Natural killer cell (primary cell): ENCODE measurements around the gene CALHM5. TPM values are rescaled to one million over a fixed set of nuclear protein-coding genes. Genes with fewer than 3 reads are reported as not detected.

Experiments
- ATAC-seq, 3 donors: fragments of 150-1000 bp in 2 of 3; fragments of 200-7000 bp in 1 of 3; cut with Tn5 transposase; 1 replicate in 1 of 3; 2 replicates in 2 of 3; pipeline ENCODE4 v1.10.0; 2021; ENCODE audit warnings: mild to moderate bottlenecking in 2 of 3, moderate library complexity in 2 of 3
- DNase-seq, 2 donors: peaks; one replicate each; pipeline versions ENCODE4 v3.0.0 to v3.0.0-alpha.2; 2013 to 2021; ENCODE audit warnings: mixed read lengths in 1 of 2
- H3K27ac ChIP-seq: one replicate; pipeline ENCODE4 v1.5.1; 2013; ENCODE audit warnings: mild to moderate bottlenecking, low read length
- H3K27me3 ChIP-seq: one replicate; pipeline ENCODE4 v1.6.1; 2013; ENCODE audit warnings: low read length; ENCODE audit not compliant: control insufficient read depth, insufficient read depth
- H3K36me3 ChIP-seq: one replicate; pipeline ENCODE4 v1.6.1; 2013; ENCODE audit warnings: low read length; ENCODE audit not compliant: control insufficient read depth, insufficient read depth
- H3K4me1 ChIP-seq: one replicate; pipeline ENCODE4 v1.6.1; 2013; ENCODE audit warnings: low read length; ENCODE audit not compliant: control insufficient read depth, insufficient read depth
- H3K4me3 ChIP-seq: one replicate; pipeline ENCODE4 v1.5.1; 2013; ENCODE audit warnings: low read length
- H3K9me3 ChIP-seq: one replicate; pipeline ENCODE4 v1.6.1; 2013; ENCODE audit warnings: low read length; ENCODE audit not compliant: control insufficient read depth, insufficient read depth
- H3K27ac Mint-ChIP-seq, 2 donors: one replicate each; pipeline ENCODE4 v1.8.0; 2022; ENCODE audit warnings: mild to moderate bottlenecking in 2 of 2, mixed read lengths in 2 of 2, moderate library complexity in 1 of 2
- H3K27me3 Mint-ChIP-seq, 2 donors: one replicate each; pipeline ENCODE4 v1.8.0; 2022; ENCODE audit warnings: low read depth in 2 of 2, mixed read lengths in 2 of 2
- H3K36me3 Mint-ChIP-seq: one replicate; pipeline ENCODE4 v1.8.0; 2022; ENCODE audit warnings: mixed read lengths
- H3K4me1 Mint-ChIP-seq, 2 donors: one replicate each; pipeline ENCODE4 v1.8.0; 2022; ENCODE audit warnings: mixed read lengths in 2 of 2
- H3K4me3 Mint-ChIP-seq: one replicate; pipeline ENCODE4 v1.8.0; 2022; ENCODE audit warnings: mild to moderate bottlenecking, moderate library complexity, mixed read lengths
- H3K9me3 Mint-ChIP-seq, 2 donors: one replicate each; pipeline ENCODE4 v1.8.0; 2022; ENCODE audit warnings: mixed read lengths in 2 of 2
- CTCF ChIP-seq: fragments of 200-600 bp; IDR thresholded peaks from one replicate; pipeline ENCODE4 v1.8.0; 2022; ENCODE audit warnings: antibody characterized with exemption
- WGBS: methylation state at CpG from one replicate; pipeline ENCODE4 v1.1.7; 2013; ENCODE audit warnings: missing lambda C conversion rate; ENCODE audit not compliant: insufficient coverage; 5-methylcytosine and 5-hydroxymethylcytosine counted together
- intact Hi-C: fragments of 100-400 bp; cut with micrococcal nuclease; formaldehyde crosslinking; loops from one replicate; pipeline ENCODE4 v1.14.2; 2022
- total RNA-seq, 4 donors: library from RNA; stranded (reverse); fragments of 120-200 nt in 1 of 4; gene quantifications; one replicate each; pipeline versions ENCODE4 v1.2.3 to v1.2.4, GENCODE V29; 2013 to 2022

Gene CALHM5
- total RNA-seq, 3 donors from 2014 or later (not counting 1 experiment from before 2014, with no cell fraction given) = 0.05 TPM; not detected in 1

GRCh38 chr6:116524236-116524635 lies 12.8 kb downstream of the CALHM5 start:
- H3K36me3 ChIP-seq = no peaks in the 10 kb centered on the region
- no peaks in the 10 kb centered on the region for H3K4me1 Mint-ChIP-seq
- H3K27ac ChIP-seq = no peak overlapping the region
- DNase-seq = no peak
- no peaks in the 10 kb centered on the region for H3K9me3 ChIP-seq
- no peak overlapping the region for H3K4me3 ChIP-seq
- no peak for TF ChIP-seq CTCF
- H3K36me3 Mint-ChIP-seq = no peaks in the 10 kb centered on the region
- ATAC-seq = no peak
- H3K4me1 ChIP-seq = no peaks in the 10 kb centered on the region
- H3K27ac Mint-ChIP-seq = no peak overlapping the region
- H3K27me3 Mint-ChIP-seq = peaks cover 0 to 12% of the 10 kb centered on the region in 2 donors
- no peaks in the 10 kb centered on the region for H3K9me3 Mint-ChIP-seq
- no peak overlapping the region for H3K4me3 Mint-ChIP-seq
- intact Hi-C loops = no loop called here
- no peaks in the 10 kb centered on the region for H3K27me3 ChIP-seq
- 83% methylated on average over 1 of the region's 2 CpGs for WGBS

GRCh38 chr6:116528133-116528532 lies 16.7 kb downstream of the CALHM5 start:
- Histone ChIP-seq H3K9me3 (no peaks in the 10 kb centered on the region), H3K4me1 (no peaks in the 10 kb centered on the region), H3K4me3 (no peak overlapping the region), H3K27me3 (no peaks in the 10 kb centered on the region), H3K36me3 (no peaks in the 10 kb centered on the region), H3K27ac (no peak overlapping the region)
- intact Hi-C loops = no loop called here
- DNase-seq = no peak
- H3K36me3 Mint-ChIP-seq = no peaks in the 10 kb centered on the region
- H3K27me3 Mint-ChIP-seq = peaks cover 18 to 33% of the 10 kb centered on the region in 2 donors
- H3K4me1 Mint-ChIP-seq = no peaks in the 10 kb centered on the region
- ATAC-seq = no peak
- 80% methylated on average over 1 of the region's 1 CpG for WGBS
- H3K9me3 Mint-ChIP-seq = no peaks in the 10 kb centered on the region
- TF ChIP-seq CTCF = no peak
- H3K27ac Mint-ChIP-seq = no peak overlapping the region
- no peak overlapping the region for H3K4me3 Mint-ChIP-seq

GRCh38 chr6:116528780-116529179 lies 17.3 kb downstream of the CALHM5 start:
- H3K27me3 ChIP-seq = no peaks in the 10 kb centered on the region
- ATAC-seq = no peak
- intact Hi-C loops = no loop called here
- H3K36me3 ChIP-seq = no peaks in the 10 kb centered on the region
- no peak overlapping the region for H3K27ac Mint-ChIP-seq
- no peak for TF ChIP-seq CTCF
- WGBS = 87% methylated on average over 3 of the region's 3 CpGs
- no peak overlapping the region for H3K4me3 ChIP-seq
- H3K27ac ChIP-seq = no peak overlapping the region
- no peak overlapping the region for H3K4me3 Mint-ChIP-seq
- no peaks in the 10 kb centered on the region for H3K4me1 ChIP-seq
- no peak for DNase-seq
- H3K4me1 Mint-ChIP-seq = no peaks in the 10 kb centered on the region
- no peaks in the 10 kb centered on the region for H3K9me3 ChIP-seq
- peaks cover 21 to 36% of the 10 kb centered on the region in 2 donors for H3K27me3 Mint-ChIP-seq
- no peaks in the 10 kb centered on the region for H3K36me3 Mint-ChIP-seq
- H3K9me3 Mint-ChIP-seq = no peaks in the 10 kb centered on the region

GRCh38 chr6:116529466-116530290 lies 18.2 kb downstream of the CALHM5 start:
- WGBS = 64% methylated on average over 2 of the region's 3 CpGs
- no peaks in the 10 kb centered on the region for H3K36me3 ChIP-seq
- DNase-seq (no peak), ATAC-seq (no peak)
- H3K4me3 Mint-ChIP-seq = no peak overlapping the region
- H3K36me3 Mint-ChIP-seq = no peaks in the 10 kb centered on the region
- H3K27ac ChIP-seq = no peak overlapping the region
- H3K27me3 ChIP-seq = no peaks in the 10 kb centered on the region
- no peaks in the 10 kb centered on the region for H3K9me3 Mint-ChIP-seq
- no peak overlapping the region for H3K4me3 ChIP-seq
- intact Hi-C loops = no loop called here
- no peak for TF ChIP-seq CTCF
- H3K27me3 Mint-ChIP-seq = peaks cover 21 to 45% of the 10 kb centered on the region in 2 donors
- no peak overlapping the region for H3K27ac Mint-ChIP-seq
- no peaks in the 10 kb centered on the region for H3K4me1 Mint-ChIP-seq
- H3K4me1 ChIP-seq = no peaks in the 10 kb centered on the region
- H3K9me3 ChIP-seq = no peaks in the 10 kb centered on the region
